Subcutaneous abdominal adipose tissue (tissue), 5 donors: ENCODE results near the gene POR.
"Not testable (repeated sequence)": the region's sequence is repeated elsewhere in the genome, so short reads cannot be mapped to it uniquely, and the experiment has no call there.

Experiments used
- H3K27ac ChIP-seq: one replicate; pipeline ENCODE4 v1.7.0; 2013; ENCODE audit warnings: low read depth, mild to moderate bottlenecking, inconsistent platforms, low read length, moderate library complexity
- H3K27me3 ChIP-seq, 5 donors: one replicate each; pipeline ENCODE4 v1.7.0; 2013; ENCODE audit warnings: low read length in 5 of 5, inconsistent platforms in 1 of 5; ENCODE audit not compliant: control insufficient read depth in 5 of 5, insufficient read depth in 4 of 5
- H3K36me3 ChIP-seq, 5 donors: one replicate each; pipeline ENCODE4 v1.7.0; 2013; ENCODE audit warnings: low read length in 5 of 5; ENCODE audit not compliant: control insufficient read depth in 5 of 5, insufficient read depth in 5 of 5
- H3K4me1 ChIP-seq, 5 donors: one replicate each; pipeline ENCODE4 v1.7.0; 2013; ENCODE audit warnings: low read length in 5 of 5, mild to moderate bottlenecking in 3 of 5, moderate library complexity in 1 of 5; ENCODE audit not compliant: control insufficient read depth in 5 of 5, insufficient read depth in 5 of 5
- H3K4me3 ChIP-seq, 5 donors: one replicate each; pipeline ENCODE4 v1.7.0; 2013; ENCODE audit warnings: low read length in 5 of 5, low read depth in 1 of 5
- H3K9ac ChIP-seq, 5 donors: one replicate each; pipeline ENCODE4 v1.7.0; 2013; ENCODE audit warnings: low read length in 5 of 5, mild to moderate bottlenecking in 4 of 5, moderate library complexity in 3 of 5
- H3K9me3 ChIP-seq, 5 donors: one replicate each; pipeline ENCODE4 v1.7.0; 2013; ENCODE audit warnings: low read length in 5 of 5; ENCODE audit not compliant: control insufficient read depth in 5 of 5
- donor health status: healthy.
- donor health status: healthy.
- donor health status: healthy.
- donor health status: healthy.
- donor health status: healthy.

The POR gene

DNA sequence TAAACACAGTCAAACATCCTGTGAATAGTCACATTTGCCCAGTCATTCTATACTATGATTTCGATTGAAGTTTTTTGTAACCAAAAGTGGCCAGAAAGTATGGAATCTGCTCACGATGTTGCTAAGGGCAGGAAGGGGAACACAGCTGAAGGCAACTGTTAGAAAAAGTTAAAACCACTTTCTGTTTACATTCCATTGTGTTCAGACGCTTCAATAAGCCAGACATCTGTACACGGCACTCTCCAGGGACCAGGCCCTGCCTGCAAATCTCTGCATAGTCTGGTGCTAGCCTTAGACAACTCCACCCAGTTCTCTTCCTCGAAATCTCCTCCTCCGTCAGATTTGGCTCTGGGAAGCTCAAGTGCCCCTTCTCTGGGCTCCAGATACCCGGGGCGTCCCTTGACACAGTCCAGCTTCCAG, 96.5 kb downstream of the POR start:
- Histone ChIP-seq H3K27ac (peak overlapping the region; percentile 17), H3K4me1 (peaks cover 0 to 11% (median 8%) of the 10 kb centered on the region in 5 donors), H3K9me3 (no peaks in the 10 kb centered on the region), H3K27me3 (no peaks in the 10 kb centered on the region), H3K4me3 (peak overlapping the region in 2 of 5 donors; percentile 5 to 37), H3K9ac (peak overlapping the region in 2 of 5 donors; percentile 51 to 59), H3K36me3 (peaks cover 3 to 16% (median 4%) of the 10 kb centered on the region in 5 donors)

DNA sequence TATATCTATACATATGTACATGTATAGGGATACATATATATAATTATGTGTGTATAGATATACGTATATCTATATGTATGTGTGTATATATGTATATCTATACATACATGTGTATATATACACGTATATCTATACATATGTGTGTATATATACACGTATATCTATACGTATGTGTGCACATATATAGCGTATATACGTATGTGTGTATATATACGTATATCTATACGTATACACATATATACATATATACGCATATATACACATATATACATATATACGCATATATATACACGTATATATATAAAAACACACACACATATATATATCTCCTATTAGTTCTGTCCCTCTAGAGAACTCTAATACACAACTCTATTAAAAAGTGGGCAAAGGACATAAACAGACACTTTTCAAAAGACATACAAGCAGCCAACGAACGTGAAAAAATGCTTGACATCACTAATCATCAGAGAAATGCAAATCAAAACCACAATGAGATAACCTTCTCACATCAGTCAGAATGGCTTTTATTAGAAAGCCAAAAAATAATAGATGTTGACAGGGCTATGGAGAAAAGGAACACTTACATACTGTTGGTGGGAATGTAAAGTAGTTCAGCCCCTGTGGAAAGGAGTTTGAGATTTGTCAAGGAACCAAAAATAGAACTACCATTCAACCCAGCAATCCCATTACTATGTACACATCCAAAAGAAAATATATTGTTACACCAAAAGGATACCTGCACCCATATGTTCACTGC, 101.4 kb downstream of the POR start:
- Histone ChIP-seq H3K4me3 (no peak overlapping the region), H3K4me1 (peaks cover 2 to 10% (median 9%) of the 10 kb centered on the region in 5 donors), H3K27me3 (no peaks in the 10 kb centered on the region), H3K9ac (no peak overlapping the region), H3K27ac (no peak overlapping the region), H3K9me3 (no peaks in the 10 kb centered on the region), H3K36me3 (peaks cover 5 to 26% (median 9%) of the 10 kb centered on the region in 5 donors)

DNA sequence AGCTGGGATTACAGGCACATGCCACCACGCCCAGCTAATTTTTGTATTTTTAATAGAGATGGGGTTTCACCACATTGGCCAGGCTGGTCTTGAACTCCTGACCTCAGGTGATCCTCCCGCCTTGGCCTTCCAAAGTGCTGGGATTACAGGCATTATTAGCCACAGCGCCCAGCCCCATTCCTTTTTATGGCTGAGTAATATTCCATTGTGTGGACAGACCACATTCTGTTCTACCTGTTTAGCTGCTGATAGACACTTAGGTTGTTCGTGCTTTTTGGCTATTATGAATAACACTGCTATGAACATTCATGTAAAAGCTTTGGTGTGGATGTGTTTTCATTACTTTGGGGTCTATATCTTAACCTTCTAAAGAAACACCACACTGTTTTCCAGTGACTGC, 103.6 kb downstream of the POR start:
- not testable (repeated sequence) for H3K27me3 ChIP-seq, H3K9me3 ChIP-seq, H3K9ac ChIP-seq, H3K27ac ChIP-seq, H3K4me3 ChIP-seq
- Histone ChIP-seq H3K36me3 (peaks cover 7 to 26% (median 12%) of the 10 kb centered on the region in 5 donors), H3K4me1 (peaks cover 0 to 15% (median 10%) of the 10 kb centered on the region in 5 donors)

DNA sequence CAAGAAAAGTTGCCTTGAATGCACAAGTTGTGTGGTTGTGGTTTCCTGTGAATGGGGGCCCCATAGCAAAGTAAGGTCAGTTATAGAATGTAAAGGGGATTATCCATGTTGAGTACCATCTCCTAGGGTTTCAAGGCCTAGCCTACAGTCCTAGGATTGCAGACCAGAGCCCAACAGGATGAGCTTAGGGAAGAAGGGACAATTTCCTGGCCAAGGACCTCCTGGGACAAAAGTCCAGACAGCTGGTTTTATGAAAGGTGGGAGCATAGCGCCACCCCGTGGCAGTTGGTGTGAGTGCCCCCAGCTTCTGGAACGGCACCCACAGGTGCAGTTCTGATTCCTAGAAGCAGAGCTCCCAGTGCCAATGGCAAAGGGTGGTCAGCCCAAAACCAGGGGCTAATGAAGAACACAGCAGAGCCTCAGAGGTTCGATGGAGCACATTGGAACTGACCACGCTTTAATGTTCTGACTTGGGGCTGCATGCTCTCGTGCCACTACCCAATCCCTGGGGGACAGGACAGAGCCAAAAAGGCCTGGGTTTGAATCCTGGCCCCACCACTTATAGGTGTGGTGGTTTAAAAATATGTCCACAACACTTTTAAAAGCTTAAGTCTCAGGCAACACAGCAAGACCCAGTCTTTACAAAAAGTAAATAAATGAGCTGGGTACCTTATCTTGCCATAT, 105.2 kb downstream of the POR start:
- Histone ChIP-seq H3K4me1 (peaks cover 0 to 15% (median 10%) of the 10 kb centered on the region in 5 donors), H3K27me3 (no peaks in the 10 kb centered on the region), H3K9me3 (no peaks in the 10 kb centered on the region), H3K36me3 (peaks cover 5 to 29% (median 10%) of the 10 kb centered on the region in 5 donors), H3K27ac (no peak overlapping the region), H3K9ac (no peak overlapping the region), H3K4me3 (no peak overlapping the region)

DNA sequence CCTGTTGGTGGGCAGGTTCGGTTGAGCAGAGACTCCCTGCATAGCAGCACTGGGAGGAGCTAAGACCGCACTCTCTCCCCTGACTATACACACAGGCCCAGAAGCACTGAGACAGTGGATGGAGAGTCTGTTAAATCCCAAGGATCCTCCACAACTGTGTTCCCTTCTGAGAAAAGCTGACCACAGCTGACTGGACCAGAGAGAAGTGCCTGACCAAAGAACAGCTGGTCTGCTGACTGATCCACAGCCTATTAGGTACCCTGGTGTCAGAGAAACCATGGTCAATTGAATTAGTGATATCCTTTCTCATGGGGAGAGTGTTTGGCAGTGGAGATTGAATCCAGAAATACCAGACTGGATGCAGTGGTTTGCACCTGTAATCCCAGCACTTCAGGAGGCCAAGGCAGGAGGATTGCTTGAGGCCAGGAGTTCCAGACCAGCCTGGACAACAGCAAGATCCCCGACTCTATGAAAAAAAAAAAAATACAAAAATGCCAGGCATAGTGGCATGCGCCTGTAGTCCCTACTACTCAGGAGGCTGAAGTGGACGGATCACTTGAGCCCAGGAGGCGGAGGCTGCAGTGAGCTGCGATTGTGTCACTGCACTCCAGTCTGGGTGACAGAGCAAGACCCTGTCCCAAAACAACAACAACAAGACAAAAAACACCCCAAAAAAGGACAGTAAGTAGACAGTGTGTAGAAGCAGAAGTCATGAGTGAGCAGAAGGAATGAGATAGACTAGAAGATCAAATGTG, 107.2 kb downstream of the POR start:
- Histone ChIP-seq H3K4me1 (peaks cover 0 to 15% (median 10%) of the 10 kb centered on the region in 5 donors), H3K36me3 (peaks cover 5 to 29% (median 13%) of the 10 kb centered on the region in 5 donors), H3K9me3 (no peaks in the 10 kb centered on the region), H3K4me3 (peak overlapping the region in 1 of 5 donors; percentile 24), H3K27ac (no peak overlapping the region), H3K9ac (peak overlapping the region in 1 of 5 donors; percentile 30), H3K27me3 (no peaks in the 10 kb centered on the region)

DNA sequence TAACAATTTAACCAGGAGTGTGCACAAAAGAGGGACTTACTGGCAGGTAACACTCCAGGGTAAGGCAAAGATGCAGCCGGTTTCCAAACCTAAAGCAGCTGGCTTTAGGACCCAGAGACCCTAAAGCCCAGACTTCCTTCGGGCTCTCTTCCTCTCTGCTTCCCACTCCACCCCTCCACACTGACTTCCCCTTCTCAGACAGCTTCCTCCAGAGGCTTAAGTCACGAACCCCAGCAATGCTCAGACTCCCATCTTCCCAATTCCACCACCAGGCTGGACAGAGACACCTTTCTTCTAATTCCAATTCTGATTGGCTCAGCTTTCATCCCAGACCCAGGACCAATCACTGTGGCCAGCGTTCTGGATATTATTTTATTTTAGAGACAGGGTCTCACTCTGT, 108.0 kb downstream of the POR start:
- H3K27ac ChIP-seq: no peak overlapping the region
- H3K4me3 ChIP-seq: peak overlapping the region in 2 of 5 donors; percentile 24 to 39
- peaks cover 5 to 34% (median 14%) of the 10 kb centered on the region in 5 donors for H3K36me3 ChIP-seq
- H3K4me1 ChIP-seq: peaks cover 0 to 15% (median 10%) of the 10 kb centered on the region in 5 donors
- H3K9me3 ChIP-seq: no peaks in the 10 kb centered on the region
- no peaks in the 10 kb centered on the region for H3K27me3 ChIP-seq
- peak overlapping the region in 1 of 5 donors; percentile 21 for H3K9ac ChIP-seq

DNA sequence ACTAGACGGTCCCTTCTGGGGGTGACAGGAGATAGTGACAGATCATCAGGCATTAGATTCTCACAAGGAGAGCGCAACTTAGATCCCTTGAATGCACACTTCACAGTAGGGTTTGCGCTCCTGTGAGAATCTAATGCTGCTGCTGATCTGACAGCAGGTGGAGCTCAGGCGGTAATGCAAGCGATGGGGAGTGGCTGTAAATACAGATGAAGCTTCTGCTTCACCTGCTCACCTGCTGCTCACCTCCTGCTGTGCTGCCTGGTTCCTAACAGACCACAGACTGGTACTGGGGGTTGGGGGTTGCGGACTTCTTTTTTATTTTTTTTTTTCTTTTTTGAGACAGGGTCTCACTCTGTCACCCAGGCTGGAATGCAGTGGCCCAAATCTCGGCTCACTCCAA, 114.7 kb downstream of the POR start:
- H3K27me3 ChIP-seq, H3K4me1 ChIP-seq, H3K4me3 ChIP-seq, H3K27ac ChIP-seq, H3K9ac ChIP-seq, H3K9me3 ChIP-seq: not testable (repeated sequence)
- peaks cover 0 to 16% (median 9%) of the 10 kb centered on the region in 5 donors for H3K36me3 ChIP-seq

DNA sequence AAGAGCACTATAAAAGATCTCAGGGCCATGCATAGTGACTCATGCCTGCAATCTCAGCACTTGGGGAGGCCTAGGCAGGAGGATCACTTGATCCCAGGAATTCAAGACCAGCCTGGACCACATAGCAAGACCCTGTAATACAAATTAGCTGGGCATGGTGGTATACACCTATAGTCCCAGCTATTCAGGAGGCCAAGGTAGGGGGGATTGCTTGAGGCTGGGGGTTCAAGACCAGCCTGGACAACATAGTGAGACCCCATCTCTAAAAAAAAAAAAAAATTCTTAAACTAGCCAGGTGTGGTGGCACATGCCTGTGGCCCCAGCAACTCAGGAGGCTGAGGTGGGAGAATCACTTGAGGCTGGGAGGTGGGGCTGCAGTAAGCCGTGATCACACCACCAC, 117.0 kb downstream of the POR start:
- no peaks in the 10 kb centered on the region for H3K27me3 ChIP-seq

More for the DNA sequence above, 117.0 kb downstream of the POR start:
- Histone ChIP-seq H3K9me3 (no peaks in the 10 kb centered on the region), H3K36me3 (peaks cover 0 to 16% (median 8%) of the 10 kb centered on the region in 5 donors), H3K4me3 (no peak overlapping the region), H3K27ac (no peak overlapping the region), H3K4me1 (peaks cover 0 to under 1% (median under 1%) of the 10 kb centered on the region in 5 donors), H3K9ac (no peak overlapping the region)
